GDM1 (cell line): ENCODE results near the gene STK17B.
"Not testable (repeated sequence)": the region's sequence is repeated elsewhere in the genome, so short reads cannot be mapped to it uniquely, and the experiment has no call there.

Experiments
- DNase-seq: peaks from one replicate; lab custom pipeline; 2025; lab: John Stamatoyannopoulos, UW

The STK17B gene

GRCh38 chr2:196112418-196113034, 58.9 kb downstream of the STK17B start:
- DNase-seq: no peak

- no peak for DNase-seq
Observed at GRCh38 chr2:196108604-196109003, 62.8 kb downstream of the STK17B start.

GRCh38 chr2:196105951-196106350, 65.4 kb downstream of the STK17B start:
- DNase-seq: peak; percentile 13

DNA sequence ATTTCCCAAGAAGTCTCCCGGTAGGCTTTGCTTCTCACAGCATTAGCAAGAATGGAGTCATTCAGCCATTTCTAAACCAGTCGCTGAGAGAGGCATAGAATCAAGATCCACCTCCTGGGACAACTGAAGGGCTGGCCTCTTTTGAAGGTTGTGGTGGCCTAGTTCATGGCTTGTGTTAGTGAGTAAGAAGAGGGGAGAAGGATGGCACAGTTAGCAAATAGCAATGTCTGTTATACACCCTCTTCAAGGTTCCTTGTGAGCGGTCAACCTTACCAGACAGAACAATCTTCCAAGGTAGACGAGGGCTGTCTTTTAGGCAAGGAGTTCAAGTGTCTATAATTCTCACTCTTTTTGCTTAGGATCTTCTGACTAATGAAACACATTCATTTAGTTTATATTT, 67.3 kb downstream of the STK17B start:
- no peak for DNase-seq

GRCh38 chr2:196103626-196104025, 67.8 kb downstream of the STK17B start:
- DNase-seq: no peak

- no peak for DNase-seq
Observed at GRCh38 chr2:196101325-196101991, 69.9 kb downstream of the STK17B start.

DNA sequence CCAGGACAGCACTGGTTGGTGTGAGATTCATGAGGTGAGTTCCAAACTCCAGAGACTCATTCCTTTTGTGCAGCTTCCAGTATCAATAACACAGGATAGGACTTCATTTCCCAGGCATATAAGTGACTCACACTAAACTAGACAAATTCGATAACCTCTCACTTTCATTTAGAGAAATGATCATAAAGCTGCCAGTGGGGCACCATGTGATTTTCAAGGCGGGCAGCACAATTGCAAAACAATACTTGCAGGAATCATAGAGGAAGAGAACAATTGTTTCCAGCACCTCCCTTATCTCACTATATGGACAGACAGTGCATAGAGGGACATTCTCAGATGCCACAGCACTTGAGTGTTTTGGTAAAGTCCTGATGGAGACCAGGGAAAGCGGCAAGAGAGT, 71.5 kb downstream of the STK17B start:
- no peak for DNase-seq

GRCh38 chr2:196097864-196098660, 73.3 kb downstream of the STK17B start:
- DNase-seq: no peak

DNA sequence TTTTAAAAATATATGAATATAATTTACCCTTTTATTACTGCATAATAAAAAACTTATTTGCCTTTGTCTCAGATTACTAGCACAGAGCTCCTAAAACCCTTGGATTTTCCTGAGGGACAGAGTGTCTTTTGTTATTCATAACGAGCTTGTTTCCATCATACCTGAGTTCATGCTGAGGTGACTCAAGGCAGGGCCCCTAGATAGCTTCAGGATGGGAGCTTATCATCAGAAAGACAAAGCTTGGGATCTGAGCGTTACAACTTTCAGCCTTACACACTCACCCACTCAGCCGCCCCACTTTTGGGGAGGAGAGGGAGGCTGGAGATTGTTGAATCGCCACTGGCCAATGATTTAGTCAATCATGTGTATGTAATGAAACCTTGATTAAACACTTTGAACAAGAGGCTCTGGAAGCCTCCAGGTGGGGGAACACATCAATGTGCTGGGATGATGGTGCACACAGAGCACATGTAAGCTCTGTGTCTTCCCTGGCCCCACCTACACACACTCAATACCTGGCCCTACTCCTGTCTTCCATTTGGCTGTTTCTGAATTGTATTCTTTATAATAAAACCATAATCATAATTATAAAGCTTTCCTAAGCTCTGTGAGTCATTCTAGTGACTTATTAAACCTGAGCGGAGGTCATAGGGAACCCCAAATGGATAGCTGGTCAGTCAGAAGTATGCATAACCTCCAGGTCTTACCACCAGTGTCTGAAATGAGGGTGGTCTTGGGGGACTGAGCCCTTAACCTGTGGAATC, 74.2 kb downstream of the STK17B start:
- DNase-seq: no peak

DNA sequence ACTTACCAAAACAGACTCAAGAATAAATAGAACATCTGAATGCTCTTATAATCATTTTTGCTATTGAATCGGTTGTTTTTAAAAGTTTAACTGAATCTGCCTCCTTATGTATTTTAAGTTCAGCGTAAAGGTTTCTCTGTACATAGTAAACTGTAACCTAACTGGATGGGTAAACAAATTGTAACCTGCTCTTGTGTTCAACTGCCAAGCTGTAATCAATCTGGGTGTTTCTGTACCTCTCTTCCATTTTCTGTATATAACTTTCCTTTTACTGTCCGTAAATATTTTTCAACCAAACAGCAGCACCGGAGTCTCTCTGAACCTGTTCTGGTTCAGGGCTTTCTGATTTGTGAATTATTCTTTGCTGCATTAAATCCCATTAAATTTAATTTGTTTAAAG, 75.1 kb downstream of the STK17B start:
- DNase-seq: no peak

DNA sequence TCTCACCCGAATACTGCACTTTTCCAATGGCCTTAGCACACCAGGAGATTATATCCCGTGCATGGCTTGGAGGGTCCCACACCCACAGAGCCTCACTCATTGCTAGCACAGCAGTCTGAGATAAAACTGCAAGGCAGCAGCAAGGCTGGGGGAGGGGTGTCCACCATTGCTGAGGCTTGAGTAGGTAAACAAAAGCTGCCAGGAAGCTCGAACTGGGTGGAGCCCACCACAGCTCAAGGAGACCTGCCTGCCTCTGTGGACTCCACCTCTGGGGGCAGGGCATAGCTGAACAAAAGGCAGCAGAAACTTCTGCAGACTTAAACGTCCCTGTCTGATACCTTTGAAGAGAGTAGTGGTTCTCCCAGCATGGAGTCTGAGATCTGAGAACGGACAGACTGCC, 81.9 kb downstream of the STK17B start:
- DNase-seq: not testable (repeated sequence)

- no peak for DNase-seq
Observed at GRCh38 chr2:196088203-196088602, 83.2 kb downstream of the STK17B start.

- no peak for DNase-seq
Observed at GRCh38 chr2:196086517-196087368, 84.6 kb downstream of the STK17B start.

- no peak for DNase-seq
Observed at GRCh38 chr2:196083601-196084000, 87.8 kb downstream of the STK17B start.
